ENCODE data around the gene NGFR. TPM values are rescaled to one million over a fixed set of nuclear protein-coding genes. Genes with fewer than 3 reads are reported as not detected.

Gene NGFR
- total and polyA plus RNA-seq, 8 donors, result 2.7 to 16.2 (median 11.3) TPM

DNA sequence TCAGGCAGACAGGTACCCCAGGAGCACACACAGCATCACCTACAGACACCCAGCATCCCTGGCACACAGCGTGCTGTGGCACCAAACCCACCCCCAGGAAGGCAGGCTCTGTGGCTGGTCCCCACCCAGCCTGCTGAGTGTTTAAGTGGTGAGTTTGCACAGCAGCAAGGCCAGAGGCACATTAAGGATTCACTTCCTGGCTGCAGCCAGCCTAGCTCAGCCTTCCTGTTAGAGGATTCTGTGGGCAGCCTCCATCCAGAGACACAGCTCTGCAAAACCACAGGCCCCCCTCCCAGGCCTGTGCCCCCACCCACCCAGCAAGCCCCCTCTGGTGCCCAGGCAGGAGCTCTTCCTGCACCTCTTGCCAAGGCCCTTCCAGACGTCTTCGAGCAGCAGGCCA, 44.4 kb upstream of the NGFR start:
- ATAC-seq (no peak), DNase-seq (no peak)
- intact Hi-C loops (cut with DNase I), result no loop called here
- Histone ChIP-seq H3K9me3 (no peaks in the 10 kb centered on the region), H3K27ac (no peak overlapping the region), H3K4me1 (no peaks in the 10 kb centered on the region), H3K4me3 (no peak overlapping the region), H3K27me3 (peaks cover 0 to 12% of the 10 kb centered on the region in 2 donors), H3K36me3 (no peaks in the 10 kb centered on the region)
- TF ChIP-seq, protein P1, sequence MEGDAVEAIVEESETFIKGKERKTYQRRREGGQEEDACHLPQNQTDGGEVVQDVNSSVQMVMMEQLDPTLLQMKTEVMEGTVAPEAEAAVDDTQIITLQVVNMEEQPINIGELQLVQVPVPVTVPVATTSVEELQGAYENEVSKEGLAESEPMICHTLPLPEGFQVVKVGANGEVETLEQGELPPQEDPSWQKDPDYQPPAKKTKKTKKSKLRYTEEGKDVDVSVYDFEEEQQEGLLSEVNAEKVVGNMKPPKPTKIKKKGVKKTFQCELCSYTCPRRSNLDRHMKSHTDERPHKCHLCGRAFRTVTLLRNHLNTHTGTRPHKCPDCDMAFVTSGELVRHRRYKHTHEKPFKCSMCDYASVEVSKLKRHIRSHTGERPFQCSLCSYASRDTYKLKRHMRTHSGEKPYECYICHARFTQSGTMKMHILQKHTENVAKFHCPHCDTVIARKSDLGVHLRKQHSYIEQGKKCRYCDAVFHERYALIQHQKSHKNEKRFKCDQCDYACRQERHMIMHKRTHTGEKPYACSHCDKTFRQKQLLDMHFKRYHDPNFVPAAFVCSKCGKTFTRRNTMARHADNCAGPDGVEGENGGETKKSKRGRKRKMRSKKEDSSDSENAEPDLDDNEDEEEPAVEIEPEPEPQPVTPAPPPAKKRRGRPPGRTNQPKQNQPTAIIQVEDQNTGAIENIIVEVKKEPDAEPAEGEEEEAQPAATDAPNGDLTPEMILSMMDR (IDR thresholded peaks at IDR 0.05), result no peak

DNA sequence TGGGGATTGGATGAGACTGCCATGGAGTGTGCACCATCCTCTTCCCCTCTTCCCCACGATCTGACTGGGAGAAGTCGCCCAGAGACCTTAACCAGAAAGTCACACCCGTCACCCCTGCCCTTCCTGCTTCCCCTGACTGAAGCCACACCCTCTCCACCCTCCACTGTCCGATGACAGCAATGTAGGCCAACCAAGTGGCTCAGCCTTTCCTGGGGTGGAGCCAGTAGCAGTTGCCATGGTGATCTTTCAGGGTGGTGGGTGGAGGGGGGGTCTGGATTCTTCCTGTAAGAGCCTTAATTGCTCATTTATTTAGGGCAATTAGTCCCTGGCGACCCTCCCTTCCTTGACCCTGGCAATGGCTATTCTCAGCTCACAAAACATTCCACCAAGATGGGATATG, 42.9 kb upstream of the NGFR start:
- DNase-seq, result no peak
- intact Hi-C loops (cut with DNase I), result no loop called here

DNA sequence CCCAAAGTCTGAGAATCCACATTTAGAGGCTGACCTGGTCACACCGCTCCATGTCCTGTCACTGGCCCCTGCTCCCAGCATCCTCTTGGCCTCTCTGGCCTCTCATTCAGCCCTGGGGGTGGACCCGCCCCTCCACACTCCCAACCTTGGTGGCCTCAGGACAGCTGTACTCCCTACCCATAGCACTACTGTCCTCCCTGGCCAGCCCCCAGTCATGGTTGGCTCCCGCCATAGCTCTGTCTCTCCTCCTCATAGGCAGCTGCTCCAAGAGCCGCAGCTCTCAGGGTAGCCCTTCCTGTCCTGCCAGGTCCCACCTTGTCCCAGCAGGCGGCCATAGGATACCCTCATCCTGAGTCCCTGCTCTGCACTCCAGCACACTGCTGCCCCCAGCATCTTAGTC, 42.4 kb upstream of the NGFR start:
- intact Hi-C loops (cut with DNase I), result no loop called here
- TF ChIP-seq, protein P1 (IDR thresholded peaks at IDR 0.05), result no peak
- Histone ChIP-seq H3K9me3 (no peaks in the 10 kb centered on the region), H3K27me3 (peaks cover 0 to 29% of the 10 kb centered on the region in 2 donors), H3K4me1 (no peaks in the 10 kb centered on the region), H3K27ac (no peak overlapping the region), H3K4me3 (no peak overlapping the region), H3K36me3 (no peaks in the 10 kb centered on the region)
- DNase-seq (no peak), ATAC-seq (no peak)

More for the DNA sequence above, 42.9 kb upstream of the NGFR start:
- Histone ChIP-seq H3K4me3 (no peak overlapping the region), H3K27ac (no peak overlapping the region), H3K27me3 (peaks cover 0 to 25% of the 10 kb centered on the region in 2 donors), H3K36me3 (no peaks in the 10 kb centered on the region), H3K4me1 (no peaks in the 10 kb centered on the region), H3K9me3 (no peaks in the 10 kb centered on the region)
- TF ChIP-seq, protein P1 (IDR thresholded peaks at IDR 0.05), result no peak
- ATAC-seq, result no peak

DNA sequence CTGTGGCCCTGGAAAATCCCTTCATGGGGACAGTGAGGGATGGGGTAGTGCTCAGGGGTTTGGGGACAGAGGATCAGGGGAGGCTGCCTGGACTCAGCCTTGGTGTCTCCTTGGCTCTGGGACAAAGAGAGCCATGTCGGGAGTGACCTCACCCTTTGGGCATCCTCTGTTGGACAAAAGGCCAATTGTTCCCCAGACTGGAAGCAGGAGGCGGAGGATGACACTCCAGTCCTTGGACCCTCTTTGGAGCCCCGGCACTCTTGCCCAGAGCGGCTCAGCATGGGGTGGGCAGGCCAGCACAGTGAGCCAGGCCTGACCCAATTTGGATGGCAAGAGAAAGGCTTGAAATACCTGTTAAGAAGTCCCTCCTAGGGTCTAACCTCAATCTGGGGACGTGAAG, 41.0 kb upstream of the NGFR start:
- no peaks in the 10 kb centered on the region for H3K36me3 ChIP-seq
- H3K27me3 ChIP-seq, result peaks cover 0 to 41% of the 10 kb centered on the region in 2 donors
- H3K4me3 ChIP-seq, result no peak overlapping the region
- TF ChIP-seq, protein P1 (IDR thresholded peaks at IDR 0.05), result no peak
- no peaks in the 10 kb centered on the region for H3K4me1 ChIP-seq
- H3K9me3 ChIP-seq, result no peaks in the 10 kb centered on the region
- no peak overlapping the region for H3K27ac ChIP-seq
- ATAC-seq (no peak), DNase-seq (no peak)
- intact Hi-C loops (cut with DNase I), result no loop called here

DNA sequence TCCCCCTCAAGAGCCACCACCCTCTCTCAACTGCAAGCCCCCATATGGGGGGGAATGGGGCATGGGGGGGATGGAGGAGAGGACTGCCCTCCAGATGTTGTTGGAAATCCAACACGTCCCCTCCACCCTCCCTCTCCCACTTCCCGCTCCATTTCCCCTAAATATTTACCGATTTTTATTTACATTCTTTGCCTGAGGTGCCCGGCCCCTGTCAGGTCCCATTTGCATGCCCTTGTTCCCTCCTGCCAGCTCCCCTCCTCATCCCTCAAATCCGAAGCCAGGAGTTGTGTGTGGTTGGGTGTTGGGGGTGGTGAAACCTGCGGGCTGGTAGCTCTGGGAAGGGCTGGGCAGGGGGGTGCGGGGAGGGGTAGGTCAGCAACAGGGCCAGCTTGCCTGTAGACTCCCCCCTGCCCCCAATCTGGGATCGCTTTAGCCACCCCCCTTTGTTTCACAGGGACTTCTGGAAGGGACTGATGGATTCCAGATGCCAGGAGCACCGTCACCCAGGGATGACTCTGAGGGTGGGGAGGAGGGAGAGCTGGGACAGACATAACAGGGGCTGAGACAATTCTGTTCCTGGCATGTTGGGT, 39.7 kb upstream of the NGFR start:
- Histone ChIP-seq H3K27me3 (peaks cover 0 to 54% of the 10 kb centered on the region in 2 donors), H3K4me1 (no peaks in the 10 kb centered on the region), H3K27ac (no peak overlapping the region), H3K9me3 (no peaks in the 10 kb centered on the region), H3K36me3 (no peaks in the 10 kb centered on the region), H3K4me3 (no peak overlapping the region)
- intact Hi-C loops (cut with DNase I), result no loop called here
- TF ChIP-seq, protein P1 (IDR thresholded peaks at IDR 0.05), result no peak
- ATAC-seq (no peak), DNase-seq (no peak)

All from left lung (tissue), 10 donors.